IPS DF 6.9 (cell line): ENCODE measurements around the gene PLEKHA8.

Experiments used
- DNase-seq: peaks from one replicate; pipeline ENCODE4 v3.0.0-alpha.2; 2013; ENCODE audit warnings: low read depth, low spot score
- H3K27ac ChIP-seq: one replicate; pipeline ENCODE4 v1.5.1; 2013; ENCODE audit warnings: low read length, control low read depth
- H3K27me3 ChIP-seq: 2 replicates; pipeline ENCODE4 v1.6.1; 2013; ENCODE audit warnings: mild to moderate bottlenecking, low read length; ENCODE audit not compliant: control insufficient read depth, insufficient read depth
- H3K36me3 ChIP-seq: 2 replicates; pipeline ENCODE4 v1.6.1; 2013; ENCODE audit warnings: low read length; ENCODE audit not compliant: control insufficient read depth, insufficient read depth
- H3K4me1 ChIP-seq: 2 replicates; pipeline ENCODE4 v1.6.1; 2013; ENCODE audit warnings: low read length; ENCODE audit not compliant: control insufficient read depth, insufficient read depth
- H3K4me3 ChIP-seq: 2 replicates; pipeline ENCODE4 v1.5.1; 2013; ENCODE audit warnings: mild to moderate bottlenecking, low read length
- H3K9me3 ChIP-seq: 2 replicates; pipeline ENCODE4 v1.6.1; 2013; ENCODE audit warnings: low read length, inconsistent platforms; ENCODE audit not compliant: control insufficient read depth, insufficient read depth
- WGBS: extraction: QIAGEN DNeasy Blood & Tissue Kit; methylation state at CpG from one replicate; pipeline ENCODE4 v1.1.7; 2013; ENCODE audit warnings: mixed read lengths, missing lambda C conversion rate; ENCODE audit not compliant: insufficient read length, insufficient coverage; 5-methylcytosine and 5-hydroxymethylcytosine counted together

PLEKHA8 gene

DNA sequence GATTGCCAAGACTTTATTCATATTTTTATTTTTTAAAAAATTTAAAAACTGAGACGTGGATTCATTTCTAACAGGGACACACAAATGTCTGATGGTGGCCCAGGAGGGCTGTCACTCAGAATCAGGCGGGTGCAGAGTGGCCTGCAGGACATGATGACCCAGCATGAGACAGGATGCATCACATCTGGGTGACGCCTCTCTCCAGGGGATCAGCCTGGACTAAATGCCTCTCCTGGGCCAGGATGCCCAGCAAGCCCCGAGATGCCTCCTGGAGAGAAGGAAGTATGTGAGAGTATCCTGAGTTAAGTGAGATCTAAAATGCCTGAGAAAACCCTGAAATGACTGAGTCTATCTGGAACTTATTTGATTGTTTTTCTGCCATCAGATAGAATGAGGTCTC lies 89.7 kb downstream of the PLEKHA8 start:
- Histone ChIP-seq H3K27ac (no peak overlapping the region), H3K4me3 (no peak overlapping the region), H3K4me1 (no peaks in the 10 kb centered on the region), H3K9me3 (0 out of 2 replicates have a peak, but pooled peaks cover 1% of the 10 kb centered on the region), H3K36me3 (no peaks in the 10 kb centered on the region), H3K27me3 (no peaks in the 10 kb centered on the region)
- no CpG with 5 or more reads among the region's 4 CpGs for WGBS
- DNase-seq = no peak

DNA sequence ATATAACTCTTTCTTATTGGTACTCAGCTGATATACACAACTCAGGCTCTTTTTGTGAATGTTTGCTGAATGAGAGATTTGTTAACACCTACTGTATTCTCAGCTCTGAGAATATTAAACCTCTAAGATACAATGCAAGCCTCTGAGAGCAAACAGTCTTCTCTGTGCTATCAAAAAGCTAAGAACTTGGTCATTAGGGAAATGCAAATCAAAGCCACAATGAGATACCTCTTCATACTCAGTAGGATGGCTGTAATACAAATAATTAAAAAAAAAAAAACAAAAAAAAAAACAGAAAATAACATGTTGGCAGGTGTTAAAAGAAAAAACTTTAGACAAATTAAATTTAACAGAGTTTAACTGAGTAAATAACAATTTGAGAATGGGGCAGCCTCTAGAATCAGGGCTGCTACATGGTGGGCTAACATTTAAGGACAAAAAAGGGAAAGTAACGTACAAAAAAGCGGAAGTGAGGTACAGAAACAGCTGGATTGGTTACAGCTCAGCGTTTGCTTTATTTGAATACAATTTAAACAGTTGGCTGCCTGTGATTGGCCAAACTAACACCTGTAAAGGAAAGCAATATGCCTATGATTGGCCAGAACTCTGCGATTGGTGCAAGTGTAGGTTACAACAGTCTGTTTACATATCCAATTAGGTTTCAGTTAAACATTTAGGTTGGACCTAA lies 91.8 kb downstream of the PLEKHA8 start:
- H3K27me3 ChIP-seq = no peaks in the 10 kb centered on the region
- WGBS = no CpG with 5 or more reads among the region's 4 CpGs
- H3K36me3 ChIP-seq = no peaks in the 10 kb centered on the region
- H3K4me1 ChIP-seq = no peaks in the 10 kb centered on the region
- H3K9me3 ChIP-seq = 0 out of 2 replicates have a peak, but pooled peaks cover 1% of the 10 kb centered on the region
- no peak for DNase-seq
- no peak overlapping the region for H3K4me3 ChIP-seq
- H3K27ac ChIP-seq = no peak overlapping the region

DNA sequence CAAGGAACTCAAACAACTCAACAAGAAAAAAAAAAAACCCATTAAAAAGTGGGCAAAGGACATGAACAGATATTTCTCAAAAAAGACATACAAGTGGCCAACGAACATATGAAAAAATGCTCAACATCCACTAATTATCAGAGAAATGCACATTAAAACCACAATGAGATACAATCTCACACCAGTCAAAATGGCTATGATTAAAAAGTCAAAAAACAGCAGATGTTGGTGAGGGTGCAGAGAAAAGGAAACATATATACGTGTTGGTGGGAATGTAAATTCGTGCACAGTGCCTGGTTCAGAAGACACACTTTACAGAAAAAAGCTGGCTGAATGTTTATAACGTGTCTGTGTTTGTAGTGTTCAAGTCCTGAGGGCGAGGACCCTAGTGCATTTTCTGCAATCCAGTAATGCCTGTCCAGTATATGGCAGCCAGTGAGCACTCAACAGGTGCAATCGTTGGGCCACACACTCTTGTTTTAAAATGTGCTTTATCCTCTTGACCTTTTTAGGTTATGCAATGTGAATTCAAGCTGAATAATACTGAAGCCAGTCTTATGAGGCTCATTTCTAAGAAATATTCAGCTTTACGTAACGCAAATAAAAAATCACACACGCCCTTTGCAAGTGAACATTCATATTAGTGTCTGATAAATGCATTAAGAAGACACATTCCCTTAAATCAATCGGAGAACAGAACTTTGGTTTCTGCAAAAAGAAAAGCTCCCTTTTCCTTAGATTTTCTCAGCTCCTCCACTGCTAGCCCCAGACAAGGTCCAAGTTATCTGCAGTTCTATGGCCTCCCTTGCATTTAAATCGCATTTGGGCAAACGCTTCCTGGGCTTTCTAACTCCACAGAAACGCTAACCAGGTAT lies 105.8 kb downstream of the PLEKHA8 start:
- no peaks in the 10 kb centered on the region for H3K4me1 ChIP-seq
- no peaks in the 10 kb centered on the region for H3K9me3 ChIP-seq
- no peak for DNase-seq
- H3K27me3 ChIP-seq = peaks cover 6% of the 10 kb centered on the region; the same call in 1 of the 2 replicates
- H3K36me3 ChIP-seq = no peaks in the 10 kb centered on the region
- no CpG with 5 or more reads among the region's 13 CpGs for WGBS
- no peak overlapping the region for H3K27ac ChIP-seq
- H3K4me3 ChIP-seq = peak overlapping the region; percentile 68; the same call in 1 of the 2 replicates

DNA sequence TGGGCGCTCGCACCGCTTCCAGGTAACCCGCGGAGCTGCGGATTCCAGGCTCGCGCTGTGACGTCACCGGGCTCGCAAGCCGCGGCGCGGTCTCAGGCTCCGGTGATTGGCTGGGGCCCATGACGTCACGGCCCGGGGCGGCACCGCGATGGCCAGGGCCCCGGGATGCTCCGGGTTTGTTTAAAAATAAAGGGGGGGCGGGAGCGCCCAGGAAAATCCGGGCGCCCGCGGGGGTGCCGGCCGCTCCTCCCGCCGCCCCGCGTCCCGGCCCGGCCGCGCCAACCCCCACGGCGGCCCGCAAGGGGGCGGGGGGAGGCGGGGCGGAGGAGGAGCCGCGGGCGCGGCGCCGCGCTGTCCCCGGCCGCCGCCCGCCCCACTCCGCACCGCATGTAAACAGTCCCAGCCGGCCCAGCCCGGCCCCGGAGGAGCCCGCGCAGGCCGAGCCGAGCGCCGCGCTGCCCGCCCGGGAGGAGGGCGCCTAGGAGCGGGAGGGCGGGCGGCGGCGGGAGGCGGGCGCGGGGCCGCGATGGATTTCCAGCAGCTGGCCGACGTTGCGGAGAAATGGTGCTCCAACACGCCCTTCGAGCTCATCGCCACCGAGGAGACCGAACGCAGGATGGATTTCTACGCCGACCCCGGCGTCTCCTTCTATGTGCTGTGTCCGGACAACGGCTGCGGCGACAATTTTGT lies 106.5 kb downstream of the PLEKHA8 start, which contains the start of gene MTURN:
Gene MTURN, plus strand, starts transcription at position 376 of the 690 bp plus-strand sequence. Its CDS starts 151 bp downstream, at position 527.
- Histone ChIP-seq H3K27me3 (peaks cover 6% of the 10 kb centered on the region; the same call in 1 of the 2 replicates), H3K4me3 (peak within 1 kb of the TSS; percentile 68), H3K27ac (no peak within 1 kb of the TSS), H3K36me3 (no peaks in the 10 kb centered on the region), H3K4me1 (no peaks in the 10 kb centered on the region), H3K9me3 (no peaks in the 10 kb centered on the region)
- DNase-seq = peak; percentile 66
- no CpG with 5 or more reads among the region's 99 CpGs for WGBS

DNA sequence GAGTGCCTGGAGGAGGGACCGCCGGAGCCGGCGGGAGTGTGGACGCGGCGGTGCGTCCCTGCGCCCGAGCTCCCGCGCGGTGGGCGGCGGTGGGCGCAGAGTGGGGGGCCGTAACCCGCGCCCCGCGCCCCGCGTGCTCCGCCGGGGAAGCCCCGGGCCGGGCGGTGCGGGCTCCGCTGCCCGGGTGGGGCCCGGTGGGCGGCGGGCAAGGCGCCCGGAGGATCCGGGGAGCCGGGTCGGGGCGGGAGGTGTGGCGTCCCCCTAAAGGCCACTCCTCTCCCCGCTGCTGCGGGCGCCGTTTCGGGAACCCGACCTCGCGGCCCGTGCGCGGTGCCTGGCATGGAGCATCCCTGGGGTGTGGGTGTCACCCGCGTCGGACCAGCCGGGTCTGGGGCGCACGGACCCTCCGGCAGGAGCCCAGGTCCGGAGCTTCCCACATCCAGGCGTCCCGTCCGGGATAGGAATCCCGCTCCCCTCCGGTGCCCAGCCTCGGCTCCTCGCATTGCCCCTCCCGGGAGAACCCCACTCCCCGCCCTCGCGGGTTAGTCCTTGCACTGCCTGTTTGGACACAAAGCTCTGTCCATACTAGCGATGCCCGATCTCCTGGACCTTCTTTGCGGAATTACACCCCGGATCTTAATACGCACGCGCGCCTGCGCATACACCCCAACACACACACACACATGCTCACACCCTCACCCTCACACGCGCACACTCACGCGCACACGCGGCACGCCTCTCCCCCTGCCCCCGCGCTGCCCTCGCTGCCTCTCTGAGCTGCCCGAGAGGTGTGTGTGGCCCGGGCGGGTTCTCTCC lies 107.3 kb downstream of the PLEKHA8 start:
- no peaks in the 10 kb centered on the region for H3K9me3 ChIP-seq
- peak overlapping the region; percentile 68 for H3K4me3 ChIP-seq
- H3K27me3 ChIP-seq = peaks cover 6% of the 10 kb centered on the region; the same call in 1 of the 2 replicates
- no peaks in the 10 kb centered on the region for H3K4me1 ChIP-seq
- H3K36me3 ChIP-seq = no peaks in the 10 kb centered on the region
- WGBS = no CpG with 5 or more reads among the region's 93 CpGs
- DNase-seq = no peak
- no peak overlapping the region for H3K27ac ChIP-seq

DNA sequence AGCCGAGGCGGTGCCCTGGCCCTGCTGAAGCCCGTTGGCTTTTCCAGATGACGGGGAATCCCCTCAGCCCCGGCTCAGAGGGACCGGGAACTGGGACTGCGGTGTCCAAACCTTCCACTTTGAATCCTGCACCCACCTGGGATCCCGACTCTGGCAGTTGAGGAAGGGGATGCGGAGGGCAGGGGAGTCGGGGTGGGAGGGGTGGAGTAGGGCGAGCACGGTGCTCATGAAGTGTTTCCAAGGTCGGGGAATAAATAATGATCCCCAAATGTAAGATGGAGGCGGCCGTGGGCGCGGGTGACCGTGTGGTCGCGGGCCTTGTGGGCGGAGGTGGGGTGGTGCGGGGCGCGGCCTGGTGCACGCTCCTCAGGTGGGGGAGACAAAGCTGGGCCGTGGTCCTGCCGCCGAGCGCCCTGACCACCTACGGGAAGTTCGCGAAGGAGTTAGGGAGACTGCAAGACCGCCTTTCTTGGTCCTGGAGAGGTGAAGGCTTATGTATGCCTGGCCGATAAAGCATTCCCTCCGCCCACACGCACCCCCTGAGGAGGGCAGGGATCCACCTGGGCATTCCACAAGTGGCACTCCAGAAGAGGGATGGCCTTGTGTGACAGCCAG lies 108.0 kb downstream of the PLEKHA8 start:
- WGBS = no CpG with 5 or more reads among the region's 36 CpGs
- H3K27ac ChIP-seq = no peak overlapping the region
- DNase-seq = no peak
- H3K36me3 ChIP-seq = no peaks in the 10 kb centered on the region
- H3K9me3 ChIP-seq = no peaks in the 10 kb centered on the region
- H3K4me3 ChIP-seq = peak overlapping the region; percentile 68
- peaks cover 6% of the 10 kb centered on the region; the same call in 1 of the 2 replicates for H3K27me3 ChIP-seq
- H3K4me1 ChIP-seq = no peaks in the 10 kb centered on the region

DNA sequence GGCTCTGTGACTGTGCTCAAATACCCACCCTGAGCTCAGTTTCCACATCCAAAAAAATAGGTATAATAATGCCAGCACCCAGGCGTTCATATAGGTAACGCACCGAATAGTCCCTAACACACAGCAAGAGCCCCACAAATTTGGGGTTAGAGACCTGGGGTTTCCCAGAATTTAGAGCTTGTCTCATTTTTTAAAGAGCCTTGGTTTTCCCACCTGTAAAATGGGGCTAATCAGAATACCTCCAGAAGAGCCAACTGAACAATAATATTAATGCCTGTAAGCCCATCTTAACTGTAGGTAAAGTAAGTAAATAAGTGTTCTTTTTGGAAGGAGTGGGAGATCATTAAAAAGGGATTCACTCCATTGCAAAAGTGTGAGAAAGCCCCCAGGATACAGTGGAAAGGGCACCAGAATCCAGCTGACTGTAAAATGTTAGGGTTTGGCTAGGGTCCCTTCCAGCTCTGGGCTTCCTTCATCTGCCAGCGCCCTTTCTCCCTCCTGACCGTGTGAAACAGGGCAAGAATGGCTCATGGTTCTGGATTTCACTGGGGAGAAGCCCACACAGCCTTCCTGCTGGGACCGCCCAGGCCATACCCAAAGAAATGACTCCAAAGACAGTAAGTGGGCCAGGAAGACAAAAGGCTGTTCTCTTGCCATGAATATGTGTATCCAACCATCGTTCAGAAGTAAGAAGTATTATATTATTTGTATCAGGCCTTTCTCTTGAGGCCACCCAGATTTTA lies 108.7 kb downstream of the PLEKHA8 start:
- Histone ChIP-seq H3K4me1 (no peaks in the 10 kb centered on the region), H3K9me3 (no peaks in the 10 kb centered on the region), H3K27me3 (peaks cover 6% of the 10 kb centered on the region; the same call in 1 of the 2 replicates), H3K36me3 (no peaks in the 10 kb centered on the region), H3K4me3 (no peak overlapping the region; the same call in 1 of the 2 replicates), H3K27ac (no peak overlapping the region)
- WGBS = no CpG with 5 or more reads among the region's 7 CpGs
- no peak for DNase-seq

DNA sequence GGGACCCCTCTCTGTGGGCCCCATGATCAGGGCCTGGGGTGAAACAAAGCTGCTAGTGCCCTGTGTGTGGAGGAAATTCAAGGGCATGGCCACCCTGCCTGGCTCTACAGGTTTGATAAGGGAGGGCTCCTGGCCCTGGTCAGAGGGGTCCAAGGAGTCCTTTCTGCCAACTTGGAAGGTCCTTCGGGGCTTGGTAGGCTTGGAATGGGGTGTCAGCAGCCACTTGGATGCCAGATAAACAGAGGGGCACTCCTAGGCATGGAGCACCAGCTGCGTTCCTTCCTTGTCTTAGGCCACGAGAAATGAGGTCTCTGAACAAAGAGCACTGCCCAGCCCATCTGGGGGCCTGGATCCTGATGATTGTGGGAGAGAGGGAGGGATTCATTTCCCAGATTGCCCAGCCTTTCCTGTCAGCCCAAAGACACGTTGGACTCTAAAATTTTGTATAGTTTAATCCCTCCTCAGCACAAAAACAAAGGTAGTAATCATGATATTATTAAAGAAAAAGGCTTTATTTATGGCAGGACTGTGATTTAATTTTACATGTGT lies 111.7 kb downstream of the PLEKHA8 start:
- H3K27me3 ChIP-seq = peaks cover 6% of the 10 kb centered on the region; the same call in 1 of the 2 replicates
- no peak overlapping the region for H3K27ac ChIP-seq
- no peak for DNase-seq
- H3K4me3 ChIP-seq = no peak overlapping the region
- no peaks in the 10 kb centered on the region for H3K9me3 ChIP-seq
- WGBS = no CpG with 5 or more reads among the region's 4 CpGs
- no peaks in the 10 kb centered on the region for H3K4me1 ChIP-seq
- no peaks in the 10 kb centered on the region for H3K36me3 ChIP-seq

DNA sequence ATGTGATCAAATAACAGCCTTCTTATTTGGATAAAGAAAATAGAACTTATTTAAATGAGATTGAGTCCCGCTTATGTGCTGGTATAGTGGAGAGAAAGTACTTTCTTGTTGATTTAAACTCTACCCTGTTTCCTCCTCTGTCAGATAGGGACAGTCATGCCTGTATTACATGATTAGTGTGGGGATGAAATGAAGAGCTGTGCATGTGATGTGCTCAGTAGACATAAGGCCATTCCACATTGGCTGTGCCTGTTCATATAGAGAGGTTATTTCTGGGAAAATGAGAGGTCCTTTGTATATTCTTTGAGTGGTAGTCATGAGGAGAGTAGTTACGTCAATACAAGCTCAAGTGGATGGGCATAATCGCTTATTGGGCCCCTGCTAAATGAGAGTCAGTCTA lies 112.2 kb downstream of the PLEKHA8 start:
- no peak overlapping the region for H3K27ac ChIP-seq
- H3K4me3 ChIP-seq = no peak overlapping the region
- no CpG with 5 or more reads among the region's 3 CpGs for WGBS
- H3K9me3 ChIP-seq = no peaks in the 10 kb centered on the region
- H3K27me3 ChIP-seq = peaks cover 6% of the 10 kb centered on the region; the same call in 1 of the 2 replicates
- H3K4me1 ChIP-seq = no peaks in the 10 kb centered on the region
- no peaks in the 10 kb centered on the region for H3K36me3 ChIP-seq
- no peak for DNase-seq
